Tibial artery (tissue), 4 donors: ENCODE measurements around the gene NDUFB3.

Experiments
- DNase-seq, 2 donors: peaks; one replicate each; pipeline ENCODE4 v3.0.0-alpha.2; 2019
- H3K27ac ChIP-seq, 2 donors: fragments of 200-600 bp; sonication (generic) in 1 of 2; 1 replicate in 1 of 2; 2 replicates in 1 of 2; pipeline ENCODE4 v1.5.1; 2018 to 2019; ENCODE audit warnings: mild to moderate bottlenecking in 1 of 2
- H3K27me3 ChIP-seq, 2 donors: fragments of 200-600 bp; sonication (generic) in 1 of 2; one replicate each; pipeline versions ENCODE4 v1.5.1 to v1.6.0; 2016 to 2019
- H3K36me3 ChIP-seq, 3 donors: fragments of 200-600 bp; sonication (generic) in 2 of 3; one replicate each; pipeline ENCODE4 v1.5.1; 2016 to 2019; ENCODE audit warnings: mild to moderate bottlenecking in 2 of 3
- H3K4me1 ChIP-seq, 4 donors: fragments of 200-600 bp; sonication (generic) in 2 of 4; 1 replicate in 3 of 4; 2 replicates in 1 of 4; pipeline ENCODE4 v1.5.1; 2016 to 2019
- H3K4me3 ChIP-seq, 2 donors: fragments of 200-600 bp; sonication (generic) in 1 of 2; 1 replicate in 1 of 2; 2 replicates in 1 of 2; pipeline ENCODE4 v1.5.1; 2018 to 2019; ENCODE audit warnings: mild to moderate bottlenecking in 2 of 2
- H3K9me3 ChIP-seq, 3 donors: fragments of 200-600 bp; sonication (generic) in 1 of 3; one replicate each; pipeline ENCODE4 v1.5.1; 2016 to 2019
- intact Hi-C: fragments of 100-400 bp; cut with DNase I; formaldehyde crosslinking; loops from one replicate; pipeline ENCODE4 v1.15.0; 2023; ENCODE audit warnings: low total_unique reads
- TF ChIP-seq, protein P1 (sequence below), 2 experiments: fragments of 200-600 bp in 1 of 2; fragments of 450-650 bp in 1 of 2; IDR thresholded peaks; one replicate each; pipeline ENCODE4 v1.5.1; 2017 to 2019; ENCODE audit warnings: antibody characterized with exemption in 2 of 2, mild to moderate bottlenecking in 1 of 2, moderate library complexity in 1 of 2

NDUFB3 gene

GRCh38 chr2:201107624-201108023, 35.8 kb downstream of the NDUFB3 start:
- Histone ChIP-seq H3K4me1 (no peaks in the 10 kb centered on the region), H3K27ac (no peak overlapping the region), H3K4me3 (no peak overlapping the region), H3K9me3 (no peaks in the 10 kb centered on the region), H3K27me3 (no peaks in the 10 kb centered on the region), H3K36me3 (no peaks in the 10 kb centered on the region)
- intact Hi-C loops = no loop called here
- TF ChIP-seq, protein P1, sequence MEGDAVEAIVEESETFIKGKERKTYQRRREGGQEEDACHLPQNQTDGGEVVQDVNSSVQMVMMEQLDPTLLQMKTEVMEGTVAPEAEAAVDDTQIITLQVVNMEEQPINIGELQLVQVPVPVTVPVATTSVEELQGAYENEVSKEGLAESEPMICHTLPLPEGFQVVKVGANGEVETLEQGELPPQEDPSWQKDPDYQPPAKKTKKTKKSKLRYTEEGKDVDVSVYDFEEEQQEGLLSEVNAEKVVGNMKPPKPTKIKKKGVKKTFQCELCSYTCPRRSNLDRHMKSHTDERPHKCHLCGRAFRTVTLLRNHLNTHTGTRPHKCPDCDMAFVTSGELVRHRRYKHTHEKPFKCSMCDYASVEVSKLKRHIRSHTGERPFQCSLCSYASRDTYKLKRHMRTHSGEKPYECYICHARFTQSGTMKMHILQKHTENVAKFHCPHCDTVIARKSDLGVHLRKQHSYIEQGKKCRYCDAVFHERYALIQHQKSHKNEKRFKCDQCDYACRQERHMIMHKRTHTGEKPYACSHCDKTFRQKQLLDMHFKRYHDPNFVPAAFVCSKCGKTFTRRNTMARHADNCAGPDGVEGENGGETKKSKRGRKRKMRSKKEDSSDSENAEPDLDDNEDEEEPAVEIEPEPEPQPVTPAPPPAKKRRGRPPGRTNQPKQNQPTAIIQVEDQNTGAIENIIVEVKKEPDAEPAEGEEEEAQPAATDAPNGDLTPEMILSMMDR (IDR thresholded peaks at IDR 0.05) = no peak
- DNase-seq = no peak

GRCh38 chr2:201108341-201108740, 36.5 kb downstream of the NDUFB3 start:
- Histone ChIP-seq H3K4me3 (no peak overlapping the region), H3K9me3 (no peaks in the 10 kb centered on the region), H3K4me1 (no peaks in the 10 kb centered on the region), H3K27me3 (no peaks in the 10 kb centered on the region), H3K27ac (no peak overlapping the region), H3K36me3 (no peaks in the 10 kb centered on the region)
- no peak for DNase-seq
- intact Hi-C loops = no loop called here
- TF ChIP-seq, protein P1 (IDR thresholded peaks at IDR 0.05) = no peak

DNA sequence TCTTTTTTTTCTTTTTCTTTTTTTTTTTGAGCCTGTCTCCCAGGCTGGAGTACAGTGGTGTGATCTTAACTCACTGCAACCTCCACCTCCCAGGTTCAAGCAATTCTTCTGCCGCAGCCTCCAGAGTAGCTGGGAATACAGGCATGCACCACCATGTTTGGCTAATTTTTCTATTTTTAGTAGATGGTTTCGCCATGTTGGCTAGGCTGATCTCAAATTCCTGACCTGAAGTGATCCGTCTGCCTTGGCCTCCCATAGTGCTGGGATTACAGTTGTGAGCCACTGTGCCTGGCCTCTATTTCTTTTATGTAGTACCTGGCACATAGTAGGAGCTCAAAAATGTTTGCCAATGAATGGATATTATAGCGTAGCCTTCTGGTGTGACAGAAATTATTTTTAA, 37.4 kb downstream of the NDUFB3 start:
- TF ChIP-seq, protein P1 (IDR thresholded peaks at IDR 0.05) = no peak
- Histone ChIP-seq H3K27ac (no peak overlapping the region), H3K27me3 (no peaks in the 10 kb centered on the region), H3K36me3 (no peaks in the 10 kb centered on the region), H3K4me1 (no peaks in the 10 kb centered on the region), H3K4me3 (no peak overlapping the region), H3K9me3 (no peaks in the 10 kb centered on the region)
- intact Hi-C loops = no loop called here
- no peak for DNase-seq

- intact Hi-C loops = no loop called here
- no peaks in the 10 kb centered on the region for H3K9me3 ChIP-seq
- H3K4me3 ChIP-seq = no peak overlapping the region
- TF ChIP-seq, protein P1 (IDR thresholded peaks at IDR 0.05) = no peak
- H3K36me3 ChIP-seq = no peaks in the 10 kb centered on the region
- H3K27me3 ChIP-seq = no peaks in the 10 kb centered on the region
- no peak for DNase-seq
- peaks cover 0 to 4% (median under 1%) of the 10 kb centered on the region in 4 donors for H3K4me1 ChIP-seq
- no peak overlapping the region for H3K27ac ChIP-seq
Measured at GRCh38 chr2:201110615-201111014, 38.8 kb downstream of the NDUFB3 start.

- TF ChIP-seq, protein P1 (IDR thresholded peaks at IDR 0.05) = no peak
- intact Hi-C loops = no loop called here
- no peak overlapping the region for H3K27ac ChIP-seq
- no peak for DNase-seq
- peaks cover 0 to 5% (median 2%) of the 10 kb centered on the region in 4 donors for H3K4me1 ChIP-seq
- no peaks in the 10 kb centered on the region for H3K9me3 ChIP-seq
- H3K36me3 ChIP-seq = no peaks in the 10 kb centered on the region
- no peaks in the 10 kb centered on the region for H3K27me3 ChIP-seq
- H3K4me3 ChIP-seq = no peak overlapping the region
Measured at GRCh38 chr2:201111096-201111495, 39.3 kb downstream of the NDUFB3 start.

- H3K9me3 ChIP-seq = no peaks in the 10 kb centered on the region
- no peak overlapping the region for H3K4me3 ChIP-seq
- intact Hi-C loops = no loop called here
Measured at GRCh38 chr2:201114350-201114749, 42.5 kb downstream of the NDUFB3 start.

More at GRCh38 chr2:201114350-201114749, 42.5 kb downstream of the NDUFB3 start:
- TF ChIP-seq, protein P1 (IDR thresholded peaks at IDR 0.05) = no peak
- H3K27me3 ChIP-seq = no peaks in the 10 kb centered on the region
- no peak overlapping the region for H3K27ac ChIP-seq
- peaks cover 0 to 18% (median 5%) of the 10 kb centered on the region in 4 donors for H3K4me1 ChIP-seq
- H3K36me3 ChIP-seq = no peaks in the 10 kb centered on the region
- no peak for DNase-seq
